HG02798 (cell line): ENCODE results near the gene TBX19.
"Not testable (repeated sequence)": the region's sequence is repeated elsewhere in the genome, so short reads cannot be mapped to it uniquely, and the experiment has no call there.

ENCODE experiments used
- ATAC-seq: cut with Tn5 transposase; IDR thresholded peaks from one replicate; pipeline ENCODE4 v1.9.1; 2021; ENCODE audit warnings: mild to moderate bottlenecking; ENCODE audit not compliant: unreplicated experiment, poor library complexity

TBX19 gene

DNA sequence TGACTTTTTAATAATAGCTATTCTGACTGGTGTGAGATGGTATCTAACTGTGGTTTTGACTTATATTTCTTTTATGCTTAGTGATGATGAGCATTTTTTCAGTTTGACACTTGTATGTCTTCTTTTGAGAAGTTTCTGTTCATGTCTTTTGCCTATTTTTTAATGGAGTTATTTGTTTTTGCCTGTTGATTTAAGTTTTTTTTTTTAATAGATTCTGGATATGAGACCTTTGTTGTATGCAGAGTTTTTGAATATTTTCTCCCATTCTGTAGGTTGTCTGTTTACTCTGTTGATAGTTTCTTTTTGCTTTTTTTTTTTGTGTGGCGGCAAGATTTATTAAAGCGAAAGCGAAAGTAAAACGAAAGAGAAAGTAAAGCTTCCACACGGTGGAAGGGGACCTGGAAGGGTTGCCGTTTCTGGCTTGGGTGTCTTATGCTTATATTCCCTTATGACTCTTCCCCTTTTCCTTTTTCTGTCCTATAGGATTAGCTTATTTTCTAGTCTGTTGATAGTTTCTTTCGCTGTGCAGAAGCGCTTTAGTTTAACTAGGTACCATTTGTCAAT lies 67.6 kb downstream of the TBX19 start:
- no peak for ATAC-seq

DNA sequence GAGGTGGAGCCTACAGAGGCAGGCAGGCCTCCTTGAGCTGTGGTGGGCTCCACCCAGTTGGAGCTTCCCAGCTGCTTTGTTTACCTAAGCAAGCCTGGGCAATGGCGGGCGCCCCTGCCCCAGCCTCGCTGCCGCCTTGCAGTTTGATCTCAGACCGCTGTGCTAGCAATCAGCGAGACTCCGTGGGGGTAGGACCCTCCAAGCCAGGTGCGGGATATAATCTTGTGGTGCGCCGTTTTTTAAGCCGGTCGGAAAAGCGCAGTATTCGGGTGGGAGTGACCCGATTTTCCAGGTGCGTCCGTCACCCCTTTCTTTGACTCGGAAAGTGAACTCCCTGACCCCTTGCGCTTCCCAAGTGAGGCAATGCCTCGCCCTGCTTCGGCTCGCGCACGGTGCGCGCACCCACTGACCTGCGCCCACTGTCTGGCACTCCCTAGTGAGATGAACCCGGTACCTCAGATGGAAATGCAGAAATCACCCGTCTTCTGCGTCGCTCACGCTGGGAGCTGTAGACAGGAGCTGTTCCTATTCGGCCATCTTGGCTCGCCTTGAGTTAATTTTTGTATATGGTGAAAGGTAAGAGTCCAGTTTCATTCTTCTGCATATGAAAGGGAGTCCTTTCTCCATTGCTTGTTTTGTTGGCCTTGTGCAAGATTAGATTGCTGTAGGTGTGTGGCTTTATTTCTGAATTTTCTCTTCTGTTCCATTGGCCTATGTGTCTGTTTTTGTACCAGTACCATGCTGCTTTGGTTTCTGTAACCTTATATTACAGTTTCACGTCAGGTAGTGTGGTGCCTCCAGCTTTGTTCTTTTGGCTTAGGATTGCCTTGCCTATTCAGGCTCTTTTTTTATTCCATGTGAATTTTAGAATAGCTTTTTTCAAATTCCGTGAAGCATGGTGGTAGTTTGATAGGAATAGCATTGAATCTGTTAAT lies 73.9 kb downstream of the TBX19 start:
- ATAC-seq = not testable (repeated sequence)

DNA sequence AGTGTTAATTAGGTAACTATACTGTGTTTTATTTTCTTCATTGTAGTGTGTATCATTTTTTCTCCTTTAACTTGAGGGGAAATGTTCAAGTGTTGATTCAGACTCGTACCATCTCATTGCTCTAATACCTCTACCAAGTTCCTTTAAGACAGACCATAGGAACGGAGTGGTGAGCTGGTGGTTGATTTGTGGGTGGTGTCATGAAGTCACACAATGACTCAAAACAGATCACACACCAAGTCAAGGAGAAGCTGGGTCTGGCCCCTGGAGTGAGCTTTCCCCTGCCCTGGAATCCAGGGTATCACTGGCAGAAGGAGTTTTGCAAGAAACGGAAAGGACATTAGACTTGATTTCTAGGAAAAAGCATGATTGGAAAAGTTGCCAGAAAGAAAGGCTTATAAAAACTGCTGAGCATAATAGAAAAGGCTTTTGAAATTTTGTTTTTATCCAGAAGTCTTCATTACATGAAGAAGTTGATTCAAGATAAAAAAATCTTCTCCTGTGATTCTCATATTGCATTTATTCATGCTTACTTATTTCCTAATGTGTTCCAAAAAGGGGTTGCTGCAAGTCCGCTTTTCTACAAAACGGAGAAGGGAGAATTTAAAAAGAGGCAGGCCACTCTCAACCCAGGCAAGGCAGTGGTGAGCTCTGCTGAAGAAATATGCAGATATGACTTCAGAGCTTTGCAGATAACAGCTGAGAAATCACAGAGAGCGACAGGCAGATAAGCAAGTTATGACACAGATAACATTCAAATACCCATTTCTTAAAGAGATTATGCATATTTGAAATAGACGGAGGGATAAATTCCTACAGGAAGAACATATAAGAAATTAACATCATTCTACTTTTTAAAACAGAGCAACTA lies 79.7 kb downstream of the TBX19 start:
- no peak for ATAC-seq

DNA sequence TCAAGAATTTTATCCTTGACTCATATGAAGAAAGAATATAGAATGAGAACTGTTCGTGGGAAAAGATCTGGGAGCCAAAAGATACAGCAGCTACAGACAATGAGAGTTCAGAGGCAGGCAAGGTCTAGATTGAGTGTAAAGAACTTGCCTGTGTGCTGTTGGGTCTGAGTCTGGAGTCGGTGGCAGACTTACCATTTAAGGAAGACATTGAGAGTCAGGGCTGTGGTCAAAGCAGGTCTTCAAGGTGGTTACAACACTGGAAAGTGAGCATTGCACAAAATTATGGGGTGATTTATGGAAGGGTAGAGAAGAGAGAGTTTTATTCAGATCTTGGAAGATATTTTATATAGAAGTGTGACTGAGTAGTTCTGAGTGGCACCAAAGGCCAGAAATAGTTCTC lies 80.6 kb downstream of the TBX19 start:
- no peak for ATAC-seq

DNA sequence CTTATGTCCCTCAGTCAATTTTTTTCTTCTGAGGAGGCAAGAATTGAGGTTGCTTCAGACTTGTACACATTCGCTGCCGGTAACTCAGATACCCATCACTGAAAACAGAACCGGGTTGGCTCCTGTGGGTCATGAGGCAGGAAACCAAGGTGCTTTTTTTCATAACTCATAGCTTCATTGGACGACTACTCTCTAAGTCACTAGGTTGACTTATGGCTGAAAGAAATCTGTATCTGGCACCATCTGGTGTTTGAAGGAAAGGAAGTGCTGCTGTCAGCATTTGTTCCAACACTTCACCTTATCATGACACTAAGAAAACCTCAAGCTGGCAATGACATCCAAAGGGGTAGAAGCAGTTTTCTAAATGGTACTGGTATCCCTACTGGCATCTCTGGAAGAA lies 82.3 kb downstream of the TBX19 start:
- no peak for ATAC-seq
